ENCODE data around the gene STK38. TPM values are rescaled to one million over a fixed set of nuclear protein-coding genes. Genes with fewer than 3 reads are reported as not detected.
"Not testable (repeated sequence)": the region's sequence is repeated elsewhere in the genome, so short reads cannot be mapped to it uniquely, and the experiment has no call there.

The STK38 gene
- total RNA-seq, 1 experiment from 2014 or later: 25.7 TPM

GRCh38 chr6:36487698-36488097 lies 59.6 kb downstream of the STK38 start:
- no peak for DNase-seq (ENCODE audit: low read depth)

- DNase-seq (ENCODE audit: low read depth): no peak
These were observed 62.5 kb downstream of the STK38 start for GRCh38 chr6:36484736-36485135.

GRCh38 chr6:36483326-36483725 lies 64.0 kb downstream of the STK38 start:
- DNase-seq (ENCODE audit: low read depth): not testable (repeated sequence)

GRCh38 chr6:36479256-36479655 lies 68.0 kb downstream of the STK38 start:
- no peak for DNase-seq (ENCODE audit: low read depth)

GRCh38 chr6:36478051-36478526 lies 69.2 kb downstream of the STK38 start:
- no peak for DNase-seq (ENCODE audit: low read depth)

- no peak for DNase-seq (ENCODE audit: low read depth)
These were observed 77.3 kb downstream of the STK38 start for GRCh38 chr6:36469946-36470345.

- no peak for DNase-seq (ENCODE audit: low read depth)
These were observed 78.1 kb downstream of the STK38 start for GRCh38 chr6:36469148-36469661.

GRCh38 chr6:36467625-36468024 lies 79.7 kb downstream of the STK38 start:
- no peak for DNase-seq (ENCODE audit: low read depth)

GRCh38 chr6:36464233-36464632 lies 83.0 kb downstream of the STK38 start:
- DNase-seq (ENCODE audit: low read depth): no peak

GRCh38 chr6:36463676-36464075 lies 83.6 kb downstream of the STK38 start:
- no peak for DNase-seq (ENCODE audit: low read depth)

GRCh38 chr6:36461646-36462045 lies 85.6 kb downstream of the STK38 start:
- DNase-seq (ENCODE audit: low read depth): no peak

GRCh38 chr6:36460916-36461315 lies 86.4 kb downstream of the STK38 start:
- DNase-seq (ENCODE audit: low read depth): no peak

- no peak for DNase-seq (ENCODE audit: low read depth)
These were observed 87.8 kb downstream of the STK38 start for GRCh38 chr6:36459501-36459900.

GRCh38 chr6:36455486-36456027 lies 91.7 kb downstream of the STK38 start:
- DNase-seq (ENCODE audit: low read depth): no peak

GRCh38 chr6:36452897-36453296 lies 94.4 kb downstream of the STK38 start:
- DNase-seq (ENCODE audit: low read depth): not testable (repeated sequence)

- DNase-seq (ENCODE audit: low read depth): not testable (repeated sequence)
These were observed 98.1 kb downstream of the STK38 start for GRCh38 chr6:36449173-36449572.

- DNase-seq (ENCODE audit: low read depth): no peak
These were observed 101.7 kb downstream of the STK38 start for GRCh38 chr6:36445621-36446020.

GRCh38 chr6:36444470-36444869 lies 102.8 kb downstream of the STK38 start:
- DNase-seq (ENCODE audit: low read depth): no peak

Other genes with a start within 250 kb of the STK38 start
- gene BNIP5, start 210.6 kb downstream of the STK38 start, total RNA-seq (2014; rRNA removed; shearing (Covaris generic)): not detected in 2 replicates
- 0.24 and 0.39 TPM in 2 replicates for gene ETV7, start 159.8 kb downstream of the STK38 start, total RNA-seq (2014; rRNA removed; shearing (Covaris generic))
- gene PXT1, start 104.6 kb downstream of the STK38 start, total RNA-seq (2014; rRNA removed; shearing (Covaris generic)): 0.12 TPM in 1 of 2 replicates, not detected in the other
- gene KCTD20, start 104.5 kb downstream of the STK38 start, total RNA-seq (2014; rRNA removed; shearing (Covaris generic)): 70.4 and 81.7 TPM in 2 replicates
- gene SRSF3, start 46.9 kb upstream of the STK38 start, total RNA-seq (2014; rRNA removed; shearing (Covaris generic)): 435 and 490 TPM in 2 replicates
- 18.0 TPM in 2 replicates for gene CDKN1A, start 131.2 kb upstream of the STK38 start, total RNA-seq (2014; rRNA removed; shearing (Covaris generic))
- gene RAB44, start 150.3 kb upstream of the STK38 start, total RNA-seq (2014; rRNA removed; shearing (Covaris generic)): not detected in 2 replicates